ENCODE data around the gene SEMA5A.
"Not testable (repeated sequence)": the region's sequence is repeated elsewhere in the genome, so short reads cannot be mapped to it uniquely, and the experiment has no call there.

SEMA5A gene

GRCh38 chr5:9399783-9400182 lies 146.1 kb downstream of the SEMA5A start:
- H3K79me1 ChIP-seq (ENCODE audit: low read depth, low read length); H4K8ac ChIP-seq (ENCODE audit: low read depth, low read length); H4K91ac ChIP-seq (ENCODE audit: low read depth, low read length, poor library complexity); H3K27ac ChIP-seq (replicated peaks; ENCODE audit: low read length); H3K23ac ChIP-seq (ENCODE audit: low read depth, low read length, poor library complexity); H2BK120ac ChIP-seq (ENCODE audit: low read depth, low read length); H3K27me3 ChIP-seq (ENCODE audit: control insufficient read depth in 3 of 3, insufficient read depth in 3 of 3, low read depth in 1 of 3, low read length in 3 of 3); H2BK15ac ChIP-seq (ENCODE audit: low read length); H3K18ac ChIP-seq (ENCODE audit: low read length); H3K4me3 ChIP-seq (ENCODE audit: low read length in 2 of 2); DNase-seq (ENCODE audit: low spot score); H3K4me2 ChIP-seq (ENCODE audit: insufficient read depth, low read length, poor library complexity, severe bottlenecking); H3K9ac ChIP-seq (ENCODE audit: low read depth, low read length, poor library complexity); H3K36me3 ChIP-seq (replicated peaks in 1 of 2; ENCODE audit: control insufficient read depth in 2 of 2, insufficient read depth in 2 of 2, low read length in 2 of 2); H2BK5ac ChIP-seq (ENCODE audit: low read length); H3K9me3 ChIP-seq (replicated peaks in 1 of 2; ENCODE audit: control insufficient read depth in 2 of 2, insufficient read depth in 1 of 2, low read depth in 1 of 2, low read length in 2 of 2); H3K4me1 ChIP-seq (ENCODE audit: control insufficient read depth in 2 of 2, insufficient read depth in 1 of 2, low read depth in 1 of 2, low read length in 2 of 2); H2AK5ac ChIP-seq (ENCODE audit: low read depth, low read length); H3K4ac ChIP-seq (ENCODE audit: low read length); H3K14ac ChIP-seq (ENCODE audit: low read length); H2BK12ac ChIP-seq (ENCODE audit: low read length); H2AFZ ChIP-seq (ENCODE audit: low read length): not testable (repeated sequence)
- no CpG with 5 or more reads among the region's 5 CpGs for WGBS, 2 donors (ENCODE audit: extremely low coverage in 2 of 2, insufficient read length in 2 of 2, insufficient replicate concordance in 1 of 2)

GRCh38 chr5:9399094-9399493 lies 146.8 kb downstream of the SEMA5A start:
- no peak overlapping the region for H2BK120ac ChIP-seq (ENCODE audit: low read depth, low read length)
- H2BK12ac ChIP-seq (ENCODE audit: low read length): no peak overlapping the region
- H3K14ac ChIP-seq (ENCODE audit: low read length): no peak overlapping the region
- no peaks in the 10 kb centered on the region for H3K4me1 ChIP-seq (ENCODE audit: control insufficient read depth in 2 of 2, insufficient read depth in 1 of 2, low read depth in 1 of 2, low read length in 2 of 2)
- H3K23ac ChIP-seq (ENCODE audit: low read depth, low read length, poor library complexity): no peak overlapping the region
- no peak overlapping the region for H3K4me3 ChIP-seq (ENCODE audit: low read length in 2 of 2)
- H2BK15ac ChIP-seq (ENCODE audit: low read length): no peak overlapping the region
- H4K8ac ChIP-seq (ENCODE audit: low read depth, low read length): no peak overlapping the region
- H3K36me3 ChIP-seq (replicated peaks in 1 of 2; ENCODE audit: control insufficient read depth in 2 of 2, insufficient read depth in 2 of 2, low read length in 2 of 2): no peaks in the 10 kb centered on the region
- no peak overlapping the region for H2AFZ ChIP-seq (ENCODE audit: low read length)
- no peaks in the 10 kb centered on the region for H3K9me3 ChIP-seq (replicated peaks in 1 of 2; ENCODE audit: control insufficient read depth in 2 of 2, insufficient read depth in 1 of 2, low read depth in 1 of 2, low read length in 2 of 2)
- H2AK5ac ChIP-seq (ENCODE audit: low read depth, low read length): no peak overlapping the region
- no peak overlapping the region for H3K4ac ChIP-seq (ENCODE audit: low read length)
- no peak overlapping the region for H3K18ac ChIP-seq (ENCODE audit: low read length)
- no CpG with 5 or more reads among the region's 2 CpGs for WGBS, 2 donors (ENCODE audit: extremely low coverage in 2 of 2, insufficient read length in 2 of 2, insufficient replicate concordance in 1 of 2)
- H3K4me2 ChIP-seq (ENCODE audit: insufficient read depth, low read length, poor library complexity, severe bottlenecking): no peak overlapping the region
- no peaks in the 10 kb centered on the region for H3K27me3 ChIP-seq (ENCODE audit: control insufficient read depth in 3 of 3, insufficient read depth in 3 of 3, low read depth in 1 of 3, low read length in 3 of 3)
- no peak overlapping the region for H4K91ac ChIP-seq (ENCODE audit: low read depth, low read length, poor library complexity)
- DNase-seq (ENCODE audit: low spot score): no peak
- no peak overlapping the region for H2BK5ac ChIP-seq (ENCODE audit: low read length)
- no peak overlapping the region for H3K27ac ChIP-seq (replicated peaks; ENCODE audit: low read length)
- peaks cover 7% of the 10 kb centered on the region for H3K79me1 ChIP-seq (ENCODE audit: low read depth, low read length)
- H3K9ac ChIP-seq (ENCODE audit: low read depth, low read length, poor library complexity): no peak overlapping the region

- no peaks in the 10 kb centered on the region for H3K9me3 ChIP-seq (replicated peaks in 1 of 2; ENCODE audit: control insufficient read depth in 2 of 2, insufficient read depth in 1 of 2, low read depth in 1 of 2, low read length in 2 of 2)
- no peak overlapping the region for H3K14ac ChIP-seq (ENCODE audit: low read length)
- no peak overlapping the region for H2BK120ac ChIP-seq (ENCODE audit: low read depth, low read length)
- H3K79me1 ChIP-seq (ENCODE audit: low read depth, low read length): peaks cover 7% of the 10 kb centered on the region
- H3K4ac ChIP-seq (ENCODE audit: low read length): no peak overlapping the region
- no peak overlapping the region for H3K23ac ChIP-seq (ENCODE audit: low read depth, low read length, poor library complexity)
- H2AK5ac ChIP-seq (ENCODE audit: low read depth, low read length): no peak overlapping the region
- H3K27ac ChIP-seq (replicated peaks; ENCODE audit: low read length): no peak overlapping the region
- H3K4me1 ChIP-seq (ENCODE audit: control insufficient read depth in 2 of 2, insufficient read depth in 1 of 2, low read depth in 1 of 2, low read length in 2 of 2): no peaks in the 10 kb centered on the region
- WGBS, 2 donors (ENCODE audit: extremely low coverage in 2 of 2, insufficient read length in 2 of 2, insufficient replicate concordance in 1 of 2): no CpG with 5 or more reads among the region's 3 CpGs
- H4K8ac ChIP-seq (ENCODE audit: low read depth, low read length): no peak overlapping the region
- no peak overlapping the region for H3K18ac ChIP-seq (ENCODE audit: low read length)
- no peak for DNase-seq (ENCODE audit: low spot score)
- H3K27me3 ChIP-seq (ENCODE audit: control insufficient read depth in 3 of 3, insufficient read depth in 3 of 3, low read depth in 1 of 3, low read length in 3 of 3): no peaks in the 10 kb centered on the region
- H3K9ac ChIP-seq (ENCODE audit: low read depth, low read length, poor library complexity): no peak overlapping the region
- no peak overlapping the region for H3K4me2 ChIP-seq (ENCODE audit: insufficient read depth, low read length, poor library complexity, severe bottlenecking)
- H3K36me3 ChIP-seq (replicated peaks in 1 of 2; ENCODE audit: control insufficient read depth in 2 of 2, insufficient read depth in 2 of 2, low read length in 2 of 2): no peaks in the 10 kb centered on the region
- no peak overlapping the region for H3K4me3 ChIP-seq (ENCODE audit: low read length in 2 of 2)
- no peak overlapping the region for H4K91ac ChIP-seq (ENCODE audit: low read depth, low read length, poor library complexity)
- H2BK5ac ChIP-seq (ENCODE audit: low read length): no peak overlapping the region
- H2BK12ac ChIP-seq (ENCODE audit: low read length): no peak overlapping the region
- H2AFZ ChIP-seq (ENCODE audit: low read length): no peak overlapping the region
- no peak overlapping the region for H2BK15ac ChIP-seq (ENCODE audit: low read length)
These were observed 147.6 kb downstream of the SEMA5A start for GRCh38 chr5:9398227-9398626.

GRCh38 chr5:9396285-9396770 lies 149.5 kb downstream of the SEMA5A start:
- Histone ChIP-seq H4K91ac (ENCODE audit: low read depth, low read length, poor library complexity) (no peak overlapping the region), H3K4me3 (ENCODE audit: low read length in 2 of 2) (no peak overlapping the region), H3K27ac (replicated peaks; ENCODE audit: low read length) (no peak overlapping the region), H3K36me3 (replicated peaks in 1 of 2; ENCODE audit: control insufficient read depth in 2 of 2, insufficient read depth in 2 of 2, low read length in 2 of 2) (no peaks in the 10 kb centered on the region), H2BK15ac (ENCODE audit: low read length) (no peak overlapping the region), H4K8ac (ENCODE audit: low read depth, low read length) (no peak overlapping the region), H2BK5ac (ENCODE audit: low read length) (no peak overlapping the region), H3K4me1 (ENCODE audit: control insufficient read depth in 2 of 2, insufficient read depth in 1 of 2, low read depth in 1 of 2, low read length in 2 of 2) (no peaks in the 10 kb centered on the region), H3K27me3 (ENCODE audit: control insufficient read depth in 3 of 3, insufficient read depth in 3 of 3, low read depth in 1 of 3, low read length in 3 of 3) (no peaks in the 10 kb centered on the region), H3K4me2 (ENCODE audit: insufficient read depth, low read length, poor library complexity, severe bottlenecking) (no peak overlapping the region), H3K23ac (ENCODE audit: low read depth, low read length, poor library complexity) (no peak overlapping the region), H3K18ac (ENCODE audit: low read length) (no peak overlapping the region), H3K79me1 (ENCODE audit: low read depth, low read length) (peaks cover 7% of the 10 kb centered on the region), H3K9ac (ENCODE audit: low read depth, low read length, poor library complexity) (no peak overlapping the region), H3K9me3 (replicated peaks in 1 of 2; ENCODE audit: control insufficient read depth in 2 of 2, insufficient read depth in 1 of 2, low read depth in 1 of 2, low read length in 2 of 2) (no peaks in the 10 kb centered on the region), H2BK120ac (ENCODE audit: low read depth, low read length) (no peak overlapping the region), H2BK12ac (ENCODE audit: low read length) (no peak overlapping the region), H3K4ac (ENCODE audit: low read length) (no peak overlapping the region), H2AFZ (ENCODE audit: low read length) (no peak overlapping the region), H3K14ac (ENCODE audit: low read length) (no peak overlapping the region), H2AK5ac (ENCODE audit: low read depth, low read length) (no peak overlapping the region)
- WGBS, 2 donors (ENCODE audit: extremely low coverage in 2 of 2, insufficient read length in 2 of 2, insufficient replicate concordance in 1 of 2): no CpG with 5 or more reads among the region's 2 CpGs
- no peak for DNase-seq (ENCODE audit: low spot score)
